GM19099 (cell line): ENCODE results near the gene GIPC3.

Experiments
- POLR2A ChIP-seq: IDR thresholded peaks from 3 replicates; pipeline ENCODE4 v1.6.1; 2011; ENCODE audit warnings: low read depth; ENCODE audit not compliant: insufficient read length; ENCODE audit errors: extremely low read depth

The GIPC3 gene

DNA sequence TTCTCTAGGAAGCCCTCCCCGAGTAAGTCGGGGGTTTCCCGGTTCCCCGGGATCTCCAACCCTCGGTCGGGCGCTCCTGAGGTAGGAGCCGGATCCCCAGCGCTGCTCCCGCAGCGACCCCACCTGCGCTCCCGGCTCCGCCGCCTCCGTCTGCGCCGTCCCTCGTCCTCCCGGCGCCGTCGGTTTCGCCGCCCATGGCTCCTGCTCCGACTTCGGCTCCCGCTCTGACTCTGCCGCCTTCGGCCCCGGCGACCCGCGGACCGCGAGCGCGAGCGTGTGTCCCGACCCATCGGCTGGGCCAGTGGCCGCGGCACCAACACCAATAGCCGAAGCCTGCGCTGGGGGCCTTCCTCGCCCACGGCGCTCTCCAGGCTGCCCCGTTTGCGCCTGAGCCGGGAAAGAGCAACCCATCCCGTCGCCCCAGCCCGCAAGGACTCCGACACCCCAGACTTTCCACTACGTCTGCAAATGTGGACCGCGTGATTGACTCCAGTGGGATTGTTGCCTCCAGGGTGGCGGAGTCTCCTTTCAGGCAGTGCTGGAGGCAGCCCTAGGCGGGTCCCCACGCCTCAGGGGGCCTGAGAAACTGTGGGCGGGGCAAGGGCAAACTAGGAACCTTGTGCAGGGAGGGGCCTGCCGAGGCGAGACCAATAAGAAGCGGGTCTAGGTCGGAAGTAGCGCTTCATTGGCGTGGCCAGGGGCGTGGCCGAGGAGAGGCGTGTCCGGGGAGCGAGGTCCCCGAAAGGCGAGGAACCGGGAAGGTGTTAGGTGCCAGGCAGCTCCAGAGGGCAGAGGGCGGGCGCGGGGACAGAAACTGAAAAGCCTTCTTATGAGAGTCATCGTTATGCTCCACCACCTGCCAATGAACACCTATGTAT, 41.4 kb downstream of the GIPC3 start, which contains the start of gene CACTIN:
Gene CACTIN (minus strand): TSS at position 318 of the 878 bp plus-strand sequence. CDS start 28 bp downstream, at position 290.
- peak; percentile 96 for TF ChIP-seq POLR2A

DNA sequence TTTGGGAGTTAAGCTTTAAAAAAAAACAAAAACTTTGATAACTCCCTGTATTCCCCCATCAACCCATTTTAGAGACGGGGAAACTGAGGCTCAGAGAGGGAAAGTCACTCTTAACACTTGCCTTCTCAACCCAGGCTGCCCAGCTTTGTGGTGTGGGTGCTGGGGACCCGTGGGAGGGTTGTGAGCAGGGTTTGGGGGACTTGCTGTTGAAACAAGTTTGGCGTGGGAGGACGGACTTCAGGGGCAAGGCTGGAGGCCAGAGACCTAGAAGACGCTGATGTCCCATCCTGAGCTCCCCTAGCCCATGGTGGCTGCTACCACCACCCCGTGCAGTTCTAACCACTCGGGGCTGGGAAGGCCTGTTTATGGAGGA, 42.1 kb downstream of the GIPC3 start:
- no peak for TF ChIP-seq POLR2A

DNA sequence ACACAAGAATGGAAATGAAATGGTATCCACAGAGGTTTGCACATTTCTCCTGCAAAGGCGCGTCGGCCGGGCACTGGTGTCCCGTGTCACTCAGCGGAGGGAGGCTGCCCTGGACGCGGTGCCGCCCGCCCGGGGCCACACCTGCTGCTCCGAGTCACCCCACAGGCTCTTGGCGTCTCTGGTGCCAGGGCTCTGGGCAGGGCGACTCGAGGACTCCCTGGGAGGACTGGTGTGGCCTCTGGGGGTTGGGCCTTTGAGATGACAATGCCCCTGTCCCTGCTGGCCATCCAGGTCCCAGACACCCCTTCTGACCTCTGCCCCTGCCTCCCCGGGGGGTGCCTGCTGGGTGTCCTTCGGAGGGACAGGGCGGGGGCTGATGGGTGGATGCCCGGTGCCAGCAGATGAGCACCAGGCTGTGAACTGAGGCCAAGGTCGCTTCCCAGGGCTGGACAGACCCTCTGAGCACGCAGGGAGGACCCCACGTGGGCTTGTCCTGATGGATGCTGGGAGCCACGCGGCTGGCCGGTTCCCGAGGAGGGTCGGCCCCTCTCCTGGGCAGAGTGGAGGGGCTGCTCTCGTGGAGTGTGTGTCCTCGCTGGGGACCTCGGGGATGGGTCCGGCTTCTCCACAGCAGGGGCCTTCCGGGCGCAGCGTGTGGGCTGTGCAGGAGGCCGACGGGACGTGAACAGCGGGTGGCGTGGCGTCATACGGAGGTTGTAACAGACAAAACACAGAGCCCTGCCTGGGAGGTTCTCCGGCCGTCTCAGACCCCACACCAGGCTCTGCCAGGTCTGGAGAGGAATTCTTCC, 46.0 kb downstream of the GIPC3 start:
- no peak for TF ChIP-seq POLR2A

DNA sequence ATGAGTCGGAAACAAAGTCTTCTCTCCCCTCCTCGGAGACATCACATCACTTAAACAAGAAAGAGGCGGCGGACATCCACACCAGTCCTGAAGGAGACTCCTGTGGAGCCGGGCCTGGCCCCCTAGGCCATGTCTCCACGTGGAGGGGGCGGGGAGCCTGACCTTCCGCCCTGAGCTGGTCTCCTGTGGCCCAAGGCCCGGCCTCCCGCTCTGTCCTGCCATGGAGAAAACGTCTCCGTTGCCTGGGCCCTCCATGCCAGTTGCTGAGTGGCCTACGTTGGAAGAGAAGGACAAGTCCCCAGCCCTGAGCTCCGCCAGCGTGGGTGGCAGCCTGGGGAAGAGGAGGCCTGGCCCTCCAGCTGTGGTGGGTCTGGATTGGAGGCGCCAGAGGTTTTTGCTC, 46.8 kb downstream of the GIPC3 start:
- no peak for TF ChIP-seq POLR2A

DNA sequence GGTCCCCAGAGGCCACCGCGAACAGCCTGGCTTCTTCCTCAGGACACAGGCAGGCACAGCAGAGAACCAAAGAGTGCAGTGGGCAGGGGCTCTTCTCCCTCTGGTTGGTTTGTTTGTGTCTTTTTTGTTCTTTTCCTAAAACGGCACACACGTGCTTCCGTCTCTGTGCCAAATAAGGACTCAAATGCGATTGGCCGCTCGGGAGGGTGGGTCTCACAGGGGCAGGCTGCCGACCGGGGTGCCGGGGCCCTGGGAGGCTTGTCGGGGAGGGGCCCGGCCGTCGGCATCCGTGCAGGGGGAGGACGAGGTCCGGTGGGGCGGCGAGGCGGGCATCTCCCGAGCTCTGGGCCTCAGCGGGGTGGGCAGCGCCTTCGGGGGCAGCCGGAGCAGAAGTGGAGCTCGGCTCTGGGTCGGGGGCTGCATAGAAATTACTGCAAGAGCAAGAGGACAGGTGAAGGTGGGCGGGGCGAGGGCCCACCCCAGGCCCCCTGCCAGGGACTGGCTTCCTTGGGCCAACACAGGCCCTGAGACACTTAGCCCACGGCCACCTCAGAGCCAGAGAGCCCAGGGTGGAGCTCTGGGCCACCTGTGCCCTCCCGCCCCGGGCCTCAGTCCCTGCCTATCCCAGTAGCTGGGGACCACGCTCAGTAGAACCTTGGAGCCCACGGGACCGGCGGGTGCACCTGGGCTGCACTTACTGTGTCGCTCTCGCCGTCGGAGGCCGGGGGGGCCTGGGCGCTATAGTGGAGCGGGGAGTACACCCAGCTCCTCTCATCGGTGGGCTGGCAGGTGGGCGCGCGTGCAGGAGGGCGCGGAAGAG, 47.7 kb downstream of the GIPC3 start:
- no peak for TF ChIP-seq POLR2A

DNA sequence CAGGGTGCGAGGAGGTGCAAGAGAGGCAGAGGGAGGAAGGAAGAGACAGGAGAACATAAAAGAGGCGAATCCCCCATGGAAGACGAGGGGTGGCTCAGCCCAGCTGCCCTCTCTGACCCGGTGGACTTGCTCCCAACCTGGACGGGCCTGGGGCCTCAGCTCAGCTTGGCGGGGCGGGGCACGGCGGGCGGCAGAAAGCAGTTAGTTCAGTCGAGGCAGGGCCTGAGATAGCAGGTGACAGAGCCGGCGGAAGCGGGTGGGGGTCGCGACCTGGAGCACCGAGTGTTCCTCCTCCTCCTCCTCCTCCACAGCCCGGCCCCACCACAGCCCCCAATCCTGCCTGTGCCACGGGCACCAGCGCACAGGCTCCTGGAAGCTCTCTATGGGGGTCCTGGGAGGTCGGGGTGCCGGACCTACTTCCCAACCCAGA, 48.3 kb downstream of the GIPC3 start:
- TF ChIP-seq POLR2A = no peak

DNA sequence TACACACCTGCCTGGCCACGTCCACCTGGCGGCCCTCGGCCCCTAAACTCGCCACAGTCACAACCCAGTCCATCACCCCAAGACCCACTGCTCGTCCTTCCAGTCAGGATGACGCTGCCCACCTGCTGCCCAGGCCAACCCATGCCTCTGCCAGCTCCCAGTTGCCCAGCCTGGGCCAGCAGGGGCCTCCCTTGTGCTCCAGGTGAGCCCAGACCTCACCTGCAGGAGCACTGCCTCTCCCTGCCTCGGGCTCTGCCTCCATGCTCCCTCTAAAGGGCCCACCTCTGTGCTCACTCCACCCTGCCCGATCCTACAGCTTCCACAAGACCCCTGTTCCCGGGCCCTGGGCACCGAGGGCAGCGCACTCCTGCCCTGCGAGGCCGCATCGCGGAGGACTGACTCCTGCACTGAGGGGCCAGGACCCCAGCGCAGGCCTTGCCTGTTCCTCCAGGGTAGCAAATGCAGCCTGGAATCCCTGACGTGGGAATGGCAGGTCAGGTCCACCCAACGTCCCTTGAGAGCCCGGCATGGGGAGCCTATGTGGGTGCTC, 49.3 kb downstream of the GIPC3 start:
- no peak for TF ChIP-seq POLR2A

DNA sequence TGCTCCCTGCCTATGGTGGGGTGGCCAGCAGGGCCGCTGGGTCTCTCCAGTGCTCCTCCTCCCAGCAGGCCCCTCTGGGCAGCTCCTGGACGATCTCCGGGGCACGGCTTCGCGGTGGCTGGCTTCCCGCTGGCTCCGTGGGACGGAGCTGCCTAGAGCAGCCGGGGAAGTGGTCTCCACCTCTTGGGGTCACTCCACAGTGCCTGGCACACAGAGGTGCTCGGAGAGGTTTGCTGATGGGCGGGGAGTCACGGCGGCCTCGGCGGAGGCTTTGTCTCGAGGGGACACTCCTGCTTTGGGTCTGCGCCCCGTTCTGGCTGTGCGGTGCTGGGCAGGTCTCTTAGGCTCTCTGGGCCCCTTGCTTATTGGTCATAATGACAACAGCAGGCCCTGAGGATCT, 51.2 kb downstream of the GIPC3 start:
- TF ChIP-seq POLR2A = no peak

DNA sequence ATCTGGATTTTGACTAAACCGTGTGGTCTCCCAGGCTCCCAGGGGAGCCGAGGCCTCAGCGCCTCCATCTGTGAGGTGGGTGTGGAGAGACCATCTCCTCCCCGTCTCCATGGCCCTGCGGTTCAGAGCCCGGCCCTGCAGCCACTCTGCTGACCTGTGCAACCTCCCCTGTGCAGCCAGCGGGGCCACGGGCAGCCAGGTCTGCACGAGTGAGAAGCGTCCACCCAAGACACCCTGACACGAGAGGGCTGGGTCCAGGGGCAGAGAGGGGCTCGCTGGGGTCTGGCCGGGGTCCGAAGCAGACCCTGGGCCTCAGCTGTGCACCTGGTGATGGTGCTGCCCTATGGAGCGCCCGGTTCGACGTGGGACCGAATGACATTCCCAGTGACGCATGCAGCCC, 51.7 kb downstream of the GIPC3 start:
- TF ChIP-seq POLR2A = no peak

DNA sequence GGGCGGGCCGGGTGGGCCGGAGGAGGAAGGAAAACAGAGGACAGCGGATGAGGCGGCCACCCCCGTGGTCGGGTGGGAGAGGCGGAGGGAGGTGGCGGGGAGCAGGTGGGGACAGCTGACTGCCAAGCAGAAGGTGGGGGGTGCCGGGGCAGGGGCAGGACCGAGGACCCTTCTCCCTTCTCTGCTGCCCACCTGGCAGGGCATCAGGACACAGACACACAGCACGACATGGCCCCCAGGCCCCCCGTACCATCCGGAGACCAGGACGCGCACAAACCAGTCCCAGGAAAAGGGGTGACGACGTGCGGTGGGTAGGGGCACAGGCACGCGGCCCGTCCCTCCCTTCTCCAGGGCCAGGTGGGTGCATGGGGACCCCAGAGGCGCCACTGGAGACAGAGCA, 52.3 kb downstream of the GIPC3 start:
- TF ChIP-seq POLR2A = no peak

DNA sequence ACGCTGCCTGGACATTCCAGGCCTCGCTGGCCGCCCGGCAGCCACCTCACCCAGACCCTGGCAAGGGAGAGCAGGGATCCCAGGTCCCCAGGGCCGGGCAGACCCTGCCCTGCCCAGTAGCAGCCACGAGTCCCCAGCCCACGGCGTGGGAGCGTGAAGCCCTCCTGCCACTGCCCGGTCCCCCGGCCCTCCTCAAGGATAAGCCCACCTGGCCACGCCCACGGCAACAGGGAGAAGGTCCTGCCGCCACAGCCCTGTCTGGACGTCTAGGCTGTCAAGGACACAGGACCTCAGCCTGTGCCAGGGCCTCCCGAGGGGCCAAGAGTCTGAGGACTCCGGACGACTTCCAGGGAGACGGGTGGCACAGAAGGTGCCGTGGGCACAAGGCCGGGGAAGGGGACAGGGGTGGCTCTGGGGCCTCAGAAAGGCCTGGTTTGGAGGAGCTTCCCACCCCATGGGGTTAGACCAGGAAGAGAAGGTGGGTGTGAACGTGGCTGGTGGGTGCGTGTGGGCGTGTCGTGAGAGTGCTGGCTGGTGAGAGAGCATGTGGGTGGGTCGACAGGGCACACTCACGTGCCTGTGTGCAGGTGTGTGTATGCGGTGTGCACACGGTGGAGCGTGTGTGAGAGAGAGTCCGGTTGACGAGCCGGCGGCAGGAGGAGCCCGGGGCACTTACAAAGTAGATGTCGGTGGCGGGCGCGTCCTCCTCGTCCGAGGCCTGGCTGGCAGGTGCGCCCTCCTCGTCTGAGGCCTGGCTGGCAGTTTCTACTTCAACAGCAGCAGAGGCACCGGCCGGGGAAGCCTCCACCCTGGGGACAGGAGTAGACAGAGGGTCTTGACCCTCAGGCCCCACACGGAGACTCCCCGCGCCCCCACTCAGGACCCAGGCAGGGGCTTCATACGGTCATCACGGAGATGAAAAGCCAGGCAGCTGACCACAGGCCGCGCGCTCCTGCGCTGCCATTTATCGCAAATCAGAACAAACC, 53.2 kb downstream of the GIPC3 start:
- no peak for TF ChIP-seq POLR2A

DNA sequence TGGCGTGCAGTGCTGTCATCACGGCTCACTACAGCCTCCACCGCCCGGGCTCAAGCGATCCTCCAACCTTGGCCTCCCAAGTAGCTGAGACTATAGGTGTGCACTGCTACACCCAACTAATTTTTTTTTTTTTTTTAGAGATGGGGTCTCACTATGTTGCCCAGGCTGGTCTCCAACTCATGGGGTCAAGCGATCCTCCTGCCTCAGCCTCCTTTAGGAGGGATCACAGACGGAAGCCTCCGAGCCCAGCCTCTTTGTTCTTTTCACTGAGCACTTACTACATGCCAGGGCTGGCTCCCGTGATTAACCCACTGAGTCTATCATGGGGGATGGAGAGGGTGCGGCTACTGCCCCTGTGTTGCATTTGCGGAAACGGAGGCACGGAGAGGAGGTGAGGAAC, 54.2 kb downstream of the GIPC3 start:
- no peak for TF ChIP-seq POLR2A

DNA sequence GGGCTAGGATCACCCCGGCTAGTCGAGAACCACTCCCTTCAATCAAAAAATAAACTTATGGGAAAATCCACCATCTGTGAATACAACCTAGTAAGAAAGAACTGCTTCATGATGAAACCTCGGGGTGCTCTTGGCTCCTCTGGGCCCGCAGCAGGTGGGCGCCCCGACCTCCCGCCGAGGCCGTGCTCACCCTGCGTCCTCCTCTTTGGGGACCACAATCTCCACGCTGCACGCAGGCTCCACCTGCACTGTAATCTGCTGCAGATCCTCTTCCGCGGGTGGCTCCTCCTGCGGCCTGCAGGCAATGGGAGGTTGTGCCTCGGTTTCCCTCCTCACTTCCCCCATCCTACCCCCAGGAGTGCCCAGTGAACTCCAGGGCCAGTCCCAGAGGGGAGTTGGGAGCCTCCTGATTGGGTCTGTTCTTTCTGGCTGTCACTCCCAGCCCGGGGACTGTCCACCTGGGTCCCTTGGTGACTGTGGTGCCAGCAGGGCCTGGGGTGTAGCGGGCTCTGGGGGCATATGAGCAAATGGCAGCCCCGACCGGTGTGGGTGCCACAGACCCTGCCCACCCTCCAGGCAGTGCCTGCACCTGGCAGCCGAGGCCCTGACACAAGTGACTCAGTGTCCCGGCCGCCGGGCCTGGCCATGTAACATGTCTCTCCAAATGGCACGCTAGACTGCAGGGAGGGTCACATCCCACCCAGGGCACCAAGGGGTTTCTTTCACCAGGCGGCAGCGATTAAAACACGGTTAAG, 56.4 kb downstream of the GIPC3 start:
- no peak for TF ChIP-seq POLR2A

DNA sequence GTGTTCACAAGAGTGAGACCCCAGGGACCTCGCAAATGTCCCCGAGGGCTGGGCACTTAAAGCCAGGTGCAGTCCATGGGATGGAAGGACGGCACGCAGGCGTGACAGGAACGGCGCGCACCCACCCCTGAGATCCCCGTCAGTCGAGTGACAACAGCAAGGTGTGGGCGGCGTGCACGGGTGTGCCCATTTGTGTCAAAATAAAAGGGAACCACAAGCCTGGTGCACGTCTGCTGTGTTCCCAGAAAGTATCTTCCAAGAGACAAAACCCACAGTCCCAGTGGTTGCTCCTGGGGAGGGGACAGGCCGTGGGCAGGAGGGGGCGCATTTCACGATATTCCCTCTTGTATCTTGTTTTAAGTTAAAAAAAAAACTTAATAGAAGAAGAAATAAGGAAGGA, 57.0 kb downstream of the GIPC3 start:
- TF ChIP-seq POLR2A = no peak
